GM15510 (cell line): ENCODE results near the gene ZSCAN23.

ENCODE experiments used
- POLR2A ChIP-seq: IDR thresholded peaks from 3 replicates; pipeline ENCODE4 v1.6.1; 2011; ENCODE audit warnings: borderline replicate concordance; ENCODE audit not compliant: insufficient read length; ENCODE audit errors: extremely low read depth

Gene ZSCAN23

DNA sequence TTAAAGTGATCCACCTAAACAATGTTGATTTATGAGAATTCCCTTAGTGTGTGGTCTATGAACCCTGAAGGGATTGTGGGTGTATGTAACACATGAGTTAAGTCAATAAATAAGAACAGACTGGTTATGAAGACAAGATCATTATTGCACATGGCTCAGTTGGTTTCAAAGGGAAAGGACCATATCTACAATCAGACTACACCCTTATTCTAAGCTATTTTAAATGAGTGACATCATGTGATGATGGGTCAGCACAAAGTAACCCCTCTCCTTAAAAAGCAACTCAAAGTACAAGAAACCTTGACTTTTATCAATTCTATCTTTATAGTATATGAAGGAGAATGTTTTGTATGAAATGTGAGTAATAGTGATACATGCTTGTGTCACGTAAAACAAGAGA, 15.3 kb upstream of the ZSCAN23 start:
- no peak for TF ChIP-seq POLR2A

- no peak for TF ChIP-seq POLR2A
These were observed 5.8 kb upstream of the ZSCAN23 start for GRCh38 chr6:28449056-28449455.

- no peak for TF ChIP-seq POLR2A
These were observed 3.7 kb upstream of the ZSCAN23 start for GRCh38 chr6:28446818-28447511.

DNA sequence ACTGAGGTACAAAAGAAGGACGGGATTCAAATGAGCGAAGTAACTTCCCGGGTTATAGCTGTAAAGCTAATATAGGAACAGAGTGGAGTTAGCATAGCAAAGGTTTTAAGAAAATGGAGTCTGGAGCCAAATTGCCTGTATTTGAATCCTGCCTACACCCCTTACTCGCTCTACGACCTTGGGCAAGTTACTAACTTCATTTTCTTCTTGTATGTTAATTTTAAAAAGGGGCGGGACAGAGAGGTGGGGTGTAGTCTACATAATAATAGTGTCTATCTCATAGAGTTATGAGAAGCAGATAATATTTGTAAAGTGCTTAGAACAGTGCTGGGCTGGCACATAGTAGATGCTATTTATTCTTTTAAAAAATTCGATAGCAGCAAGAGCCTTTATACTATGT, 705 bp downstream of the ZSCAN23 start:
- no peak for TF ChIP-seq POLR2A

DNA sequence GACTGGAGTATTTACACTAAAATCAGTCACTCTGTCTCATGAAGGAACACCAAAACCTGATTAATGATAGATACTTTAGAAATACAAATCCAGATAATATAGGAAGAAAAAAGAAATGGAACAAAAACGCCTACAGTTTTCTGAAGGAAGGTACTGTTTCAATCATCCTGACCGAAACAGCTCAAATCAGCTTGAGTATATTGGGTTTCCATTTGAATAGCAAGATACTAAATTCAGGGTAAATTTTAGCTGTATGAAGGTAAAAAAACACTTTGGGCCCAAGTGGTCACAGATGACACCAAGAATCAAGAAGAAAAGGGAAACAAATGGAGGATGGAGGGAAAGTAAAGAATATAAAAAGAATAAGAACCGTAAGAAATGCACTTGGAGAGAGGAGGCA, 6.9 kb downstream of the ZSCAN23 start:
- no peak for TF ChIP-seq POLR2A

DNA sequence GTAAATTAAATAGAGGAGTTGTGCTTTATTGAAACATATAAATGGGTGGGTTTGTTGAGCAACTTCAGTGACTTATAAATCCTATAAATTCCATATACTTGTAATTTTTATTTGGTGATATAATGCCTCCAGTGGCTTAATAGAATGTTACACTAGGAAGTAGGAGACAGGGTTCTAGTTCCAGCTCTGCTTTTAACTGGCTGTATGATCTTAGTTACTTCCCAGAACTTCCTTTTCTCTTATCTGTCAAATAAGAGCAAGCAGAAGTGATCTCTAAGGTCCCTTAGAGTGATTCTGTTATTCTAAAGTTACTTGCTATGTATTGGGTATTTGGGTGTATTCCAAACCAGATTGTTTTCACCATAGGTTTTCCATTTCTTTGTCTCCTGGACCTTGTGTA, 10.2 kb downstream of the ZSCAN23 start:
- TF ChIP-seq POLR2A = no peak

- no peak for TF ChIP-seq POLR2A
These were observed 13.5 kb downstream of the ZSCAN23 start for GRCh38 chr6:28429781-28430180.

GRCh38 chr6:28425944-28426541, 17.2 kb downstream of the ZSCAN23 start:
- no peak for TF ChIP-seq POLR2A

- no peak for TF ChIP-seq POLR2A
These were observed 19.1 kb downstream of the ZSCAN23 start for GRCh38 chr6:28424163-28424562.

- TF ChIP-seq POLR2A = no peak
These were observed 19.7 kb downstream of the ZSCAN23 start for GRCh38 chr6:28423546-28423945.

DNA sequence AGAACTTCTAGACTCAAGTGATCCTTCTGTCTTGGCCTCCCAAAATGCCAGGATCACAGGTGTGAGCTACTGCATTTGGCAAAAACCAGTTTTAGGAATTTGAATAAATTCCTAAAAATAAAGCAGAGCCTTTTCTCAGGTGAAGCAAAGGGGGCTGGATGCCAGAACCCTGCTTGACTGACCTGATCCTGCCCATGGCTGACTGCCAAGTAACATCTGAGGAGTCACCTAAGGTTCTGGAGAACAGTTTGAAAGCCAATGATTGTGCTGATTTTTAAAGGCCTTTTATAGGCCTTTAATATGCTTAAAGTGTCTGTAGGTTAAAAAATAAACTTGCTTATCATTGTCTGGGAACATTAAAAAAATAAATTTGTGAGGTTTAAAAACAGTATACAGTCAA, 29.6 kb downstream of the ZSCAN23 start:
- TF ChIP-seq POLR2A = no peak

GRCh38 chr6:28410767-28411166, 32.5 kb downstream of the ZSCAN23 start:
- no peak for TF ChIP-seq POLR2A

DNA sequence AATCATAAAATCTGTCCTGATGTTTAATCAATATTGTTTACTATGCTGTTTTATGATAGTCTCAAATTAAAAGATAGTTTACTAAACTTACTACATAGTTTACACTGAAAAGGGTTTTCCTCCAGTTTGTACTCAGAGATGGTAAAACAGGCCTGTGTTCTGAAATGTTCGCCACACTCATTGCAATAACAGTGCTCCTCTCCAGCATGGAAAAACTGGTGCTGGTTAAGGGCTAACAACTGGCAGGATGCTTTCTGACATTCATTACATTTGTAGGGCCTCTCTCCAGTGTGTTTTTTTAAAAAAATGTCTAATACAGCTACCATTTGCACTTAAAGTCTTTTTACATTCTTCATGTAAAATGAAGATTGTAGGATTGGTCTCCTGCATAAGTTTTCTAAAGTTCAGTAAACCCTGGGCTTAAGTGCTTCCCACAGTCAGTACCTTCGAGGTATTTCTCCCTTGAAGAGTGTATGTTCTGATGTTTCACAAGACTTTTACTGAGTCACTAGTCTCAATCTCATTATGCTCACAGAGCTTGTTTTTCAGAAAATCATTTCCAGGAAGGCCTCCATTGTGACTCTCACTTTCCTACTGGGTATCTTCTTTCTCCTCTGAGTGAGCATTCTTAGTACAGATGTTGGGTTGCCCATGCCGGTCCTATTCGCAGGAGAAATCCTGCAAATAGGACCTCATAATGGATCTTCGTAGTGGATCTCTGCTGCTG, 35.1 kb downstream of the ZSCAN23 start:
- no peak for TF ChIP-seq POLR2A

DNA sequence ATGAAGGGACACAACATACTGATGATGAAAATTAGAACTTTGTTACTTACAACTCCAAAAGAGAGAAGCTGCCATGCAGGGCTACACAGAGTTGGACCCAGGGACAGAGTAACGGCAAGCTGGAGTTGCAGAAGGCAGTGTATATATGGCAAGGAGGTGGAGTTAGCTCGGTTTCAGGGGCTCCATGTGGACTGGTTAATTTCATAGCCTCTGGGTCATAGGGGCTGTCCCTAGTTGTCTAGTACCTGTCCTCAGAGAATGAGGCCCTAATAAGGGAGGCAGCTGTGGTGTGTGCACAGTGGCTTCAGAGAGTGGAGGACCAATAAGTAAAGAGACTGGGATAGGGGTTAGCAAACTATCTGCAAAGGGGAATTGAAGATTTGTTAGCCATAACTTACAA, 35.9 kb downstream of the ZSCAN23 start:
- TF ChIP-seq POLR2A = no peak

DNA sequence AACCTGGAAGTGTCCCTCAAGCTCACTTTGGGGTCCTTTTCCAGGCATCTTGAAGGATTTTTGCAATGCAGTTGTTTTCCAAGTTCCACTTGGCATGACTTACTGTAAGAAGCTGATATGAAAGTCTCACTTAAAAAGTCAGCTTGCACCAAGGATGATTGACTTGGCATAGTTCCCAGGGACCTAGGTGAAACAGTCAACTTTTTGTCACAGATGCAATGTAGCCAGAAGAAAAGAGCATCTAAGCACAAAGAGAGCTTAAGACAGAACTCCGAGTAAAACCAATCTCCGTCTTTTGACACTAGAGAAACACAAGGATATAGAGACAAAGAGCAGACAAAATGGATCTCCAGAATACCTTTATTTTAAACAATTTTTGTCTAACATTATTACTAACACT, 41.1 kb downstream of the ZSCAN23 start:
- no peak for TF ChIP-seq POLR2A

GRCh38 chr6:28401172-28401571, 42.1 kb downstream of the ZSCAN23 start:
- no peak for TF ChIP-seq POLR2A
